Fibroblast of lung (primary cell): Measurements from ENCODE around the gene NUP214. TPM values are rescaled to one million over a fixed set of nuclear protein-coding genes. Genes with fewer than 3 reads are reported as not detected.

ENCODE experiments used
- DNase-seq, 2 donors: peaks; one replicate each; pipeline versions ENCODE4 v3.0.0 to v3.0.0-alpha.2; 2010; ENCODE audit warnings: low read depth in 2 of 2
- H2AFZ ChIP-seq: 2 replicates; pipeline ENCODE4 v1.5.1; 2012; ENCODE audit warnings: low read length, control low read depth, inconsistent platforms
- H3K27ac ChIP-seq: 2 replicates; pipeline ENCODE4 v1.5.1; 2011; ENCODE audit warnings: low read length, control low read depth; ENCODE audit not compliant: insufficient read depth
- H3K27me3 ChIP-seq: 2 replicates; pipeline ENCODE4 v1.5.1; 2011; ENCODE audit warnings: mild to moderate bottlenecking, low read length; ENCODE audit not compliant: control insufficient read depth, insufficient read depth
- H3K36me3 ChIP-seq: 2 replicates; pipeline ENCODE4 v1.5.1; 2011; ENCODE audit warnings: low read length; ENCODE audit not compliant: control insufficient read depth, insufficient read depth
- H3K4me1 ChIP-seq: 2 replicates; pipeline ENCODE4 v1.5.1; 2011; ENCODE audit warnings: low read length; ENCODE audit not compliant: control insufficient read depth, insufficient read depth; ENCODE audit errors: extremely low read depth
- H3K4me2 ChIP-seq: 2 replicates; pipeline ENCODE4 v1.5.1; 2011; ENCODE audit warnings: low read length, control low read depth; ENCODE audit not compliant: insufficient read depth; ENCODE audit errors: extremely low read depth
- H3K4me3 ChIP-seq, 4 experiments: fragments of 200-600 bp in 1 of 4; sonication (generic) in 1 of 4; replicated peaks in 1 of 4; 2 replicates each; pipeline ENCODE4 v1.5.1; 2011 to 2016; ENCODE audit warnings: low read length in 4 of 4, low read depth in 3 of 4, mild to moderate bottlenecking in 3 of 4, control low read depth in 2 of 4, inconsistent platforms in 1 of 4, mixed read lengths in 1 of 4; ENCODE audit not compliant: insufficient read depth in 1 of 4; ENCODE audit errors: control extremely low read depth in 1 of 4
- H3K79me2 ChIP-seq: 2 replicates; pipeline ENCODE4 v1.5.1; 2012; ENCODE audit warnings: mild to moderate bottlenecking, low read length, inconsistent platforms; ENCODE audit not compliant: control insufficient read depth, insufficient read depth
- H3K9ac ChIP-seq: 2 replicates; pipeline ENCODE4 v1.5.1; 2011; ENCODE audit warnings: mild to moderate bottlenecking, low read length, control low read depth; ENCODE audit not compliant: insufficient read depth
- H3K9me3 ChIP-seq: 2 replicates; pipeline ENCODE4 v1.5.1; 2012; ENCODE audit warnings: low read depth, low read length; ENCODE audit not compliant: control insufficient read depth, insufficient read depth
- H4K20me1 ChIP-seq: 2 replicates; pipeline ENCODE4 v1.5.1; 2011; ENCODE audit warnings: low read length; ENCODE audit not compliant: control insufficient read depth, insufficient read depth; ENCODE audit errors: extremely low read depth
- EZH2 ChIP-seq: IDR thresholded peaks from 2 replicates; pipeline ENCODE4 v1.5.1; 2012; ENCODE audit warnings: low read length, control low read depth, mild to moderate bottlenecking; ENCODE audit errors: missing control alignments
- polyA plus RNA-seq, 2 donors: library from polyadenylated mRNA; depleted of rRNA in 1 of 2; stranded (reverse) in 1 of 2; unstranded in 1 of 2; fragments of >200 nt; gene quantifications; 2 replicates each; pipeline ENCODE4 v1.2.1, GENCODE V29; 2011 to 2012; ENCODE audit warnings: missing spikeins in 1 of 2
- total RNA-seq: library from RNA; depleted of rRNA; stranded (reverse); fragments of >200 nt; gene quantifications from 2 replicates; pipeline ENCODE4 v1.2.1, GENCODE V29; 2014
- TF ChIP-seq, protein P1 (sequence below), 2 donors: IDR thresholded peaks in 1 of 2; conservative IDR thresholded peaks in 1 of 2; 1 replicate in 1 of 2; 2 replicates in 1 of 2; pipeline ENCODE4 v1.5.1; 2011 to 2012; ENCODE audit warnings: low read length in 2 of 2, control low read depth in 1 of 2, inconsistent platforms in 1 of 2, low read depth in 1 of 2, mild to moderate bottlenecking in 1 of 2

Gene NUP214
- total and polyA plus RNA-seq, 2 donors (not counting 1 experiment from before 2014, with no cell fraction given), result 5.0 to 12.2 TPM

DNA sequence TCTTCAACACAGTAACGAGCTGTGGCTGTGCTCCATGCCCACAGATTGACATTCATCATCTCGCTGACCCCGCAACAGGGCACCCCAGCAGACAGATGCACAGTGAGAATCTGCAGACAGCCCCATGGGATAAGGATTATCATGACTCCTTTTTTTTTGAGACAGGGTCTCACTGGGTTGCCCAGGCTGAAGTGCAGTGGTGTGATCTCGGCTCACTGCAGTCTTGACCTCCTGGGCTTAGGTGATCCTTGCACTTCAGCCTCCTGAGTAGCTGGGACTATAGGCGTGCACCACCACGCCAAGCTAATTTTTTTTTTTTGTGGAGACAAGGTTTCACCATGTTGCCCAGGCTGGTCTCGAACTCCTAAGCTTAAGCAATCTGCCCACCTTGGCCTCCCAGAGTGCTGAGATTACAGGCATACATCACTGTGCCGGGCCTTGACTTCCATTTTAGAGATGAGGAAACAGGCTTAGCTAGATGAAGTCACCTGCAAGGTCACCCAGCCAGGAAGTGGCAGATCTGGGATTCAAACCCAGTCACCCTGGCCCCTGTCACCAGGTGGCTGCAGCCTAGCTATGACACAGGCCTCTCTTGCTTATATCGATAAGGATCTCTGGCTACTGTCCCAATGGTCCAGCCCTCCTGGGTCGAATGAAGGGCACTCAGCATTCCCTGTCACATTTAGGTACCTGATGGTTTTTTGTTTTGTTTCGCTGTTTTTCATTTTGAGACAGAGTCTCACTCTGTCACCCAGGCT, 24.0 kb upstream of the NUP214 start:
- no peak overlapping the region for H3K4me3 ChIP-seq
- H3K4me2 ChIP-seq, result no peak overlapping the region
- H3K79me2 ChIP-seq, result no peaks in the 10 kb centered on the region
- no peaks in the 10 kb centered on the region for H3K36me3 ChIP-seq
- no peak overlapping the region for H3K27ac ChIP-seq
- no peaks in the 10 kb centered on the region for H4K20me1 ChIP-seq
- H3K9me3 ChIP-seq, result no peaks in the 10 kb centered on the region
- no peak overlapping the region for H2AFZ ChIP-seq
- TF ChIP-seq, protein P1, sequence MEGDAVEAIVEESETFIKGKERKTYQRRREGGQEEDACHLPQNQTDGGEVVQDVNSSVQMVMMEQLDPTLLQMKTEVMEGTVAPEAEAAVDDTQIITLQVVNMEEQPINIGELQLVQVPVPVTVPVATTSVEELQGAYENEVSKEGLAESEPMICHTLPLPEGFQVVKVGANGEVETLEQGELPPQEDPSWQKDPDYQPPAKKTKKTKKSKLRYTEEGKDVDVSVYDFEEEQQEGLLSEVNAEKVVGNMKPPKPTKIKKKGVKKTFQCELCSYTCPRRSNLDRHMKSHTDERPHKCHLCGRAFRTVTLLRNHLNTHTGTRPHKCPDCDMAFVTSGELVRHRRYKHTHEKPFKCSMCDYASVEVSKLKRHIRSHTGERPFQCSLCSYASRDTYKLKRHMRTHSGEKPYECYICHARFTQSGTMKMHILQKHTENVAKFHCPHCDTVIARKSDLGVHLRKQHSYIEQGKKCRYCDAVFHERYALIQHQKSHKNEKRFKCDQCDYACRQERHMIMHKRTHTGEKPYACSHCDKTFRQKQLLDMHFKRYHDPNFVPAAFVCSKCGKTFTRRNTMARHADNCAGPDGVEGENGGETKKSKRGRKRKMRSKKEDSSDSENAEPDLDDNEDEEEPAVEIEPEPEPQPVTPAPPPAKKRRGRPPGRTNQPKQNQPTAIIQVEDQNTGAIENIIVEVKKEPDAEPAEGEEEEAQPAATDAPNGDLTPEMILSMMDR (conservative IDR thresholded peaks at IDR 0.05 in 1 of 2, IDR thresholded peaks at IDR 0.05 in 1 of 2; ENCODE audit: low read depth in 1 of 2, low read length in 2 of 2), result no peak
- TF ChIP-seq EZH2, result no peak
- H3K9ac ChIP-seq, result no peak overlapping the region
- H3K4me1 ChIP-seq, result no peaks in the 10 kb centered on the region
- DNase-seq, result no peak
- H3K27me3 ChIP-seq, result peaks cover 22% of the 10 kb centered on the region

DNA sequence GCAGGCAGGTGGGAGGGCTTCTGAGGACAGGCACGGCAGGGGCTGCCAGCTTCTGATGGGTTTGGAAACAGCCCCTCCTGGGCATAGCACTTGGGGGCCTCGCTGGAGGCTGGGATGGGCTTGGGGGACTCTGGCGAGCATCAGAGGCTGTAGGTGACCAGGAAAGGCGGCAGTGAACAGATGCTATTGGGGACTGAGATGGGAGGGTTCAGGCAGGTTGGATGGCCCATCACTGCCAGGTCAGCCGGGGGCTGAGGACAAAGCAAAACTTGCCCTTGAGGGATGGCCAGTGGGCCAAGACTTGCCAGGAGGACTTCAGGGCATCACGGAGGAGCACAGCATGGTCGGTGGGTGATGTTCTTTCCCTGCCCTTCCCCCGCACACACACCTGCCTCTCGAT, 22.4 kb upstream of the NUP214 start:
- no peaks in the 10 kb centered on the region for H3K36me3 ChIP-seq
- no peaks in the 10 kb centered on the region for H4K20me1 ChIP-seq
- no peaks in the 10 kb centered on the region for H3K9me3 ChIP-seq
- H3K79me2 ChIP-seq, result no peaks in the 10 kb centered on the region
- H3K4me2 ChIP-seq, result no peak overlapping the region
- no peak overlapping the region for H2AFZ ChIP-seq
- H3K4me1 ChIP-seq, result no peaks in the 10 kb centered on the region
- no peak overlapping the region for H3K9ac ChIP-seq
- H3K27me3 ChIP-seq, result peaks cover 5% of the 10 kb centered on the region
- H3K4me3 ChIP-seq, result no peak overlapping the region
- H3K27ac ChIP-seq, result no peak overlapping the region
- no peak for DNase-seq
- TF ChIP-seq, protein P1 (conservative IDR thresholded peaks at IDR 0.05 in 1 of 2, IDR thresholded peaks at IDR 0.05 in 1 of 2; ENCODE audit: low read depth in 1 of 2, low read length in 2 of 2), result no peak
- no peak for TF ChIP-seq EZH2

DNA sequence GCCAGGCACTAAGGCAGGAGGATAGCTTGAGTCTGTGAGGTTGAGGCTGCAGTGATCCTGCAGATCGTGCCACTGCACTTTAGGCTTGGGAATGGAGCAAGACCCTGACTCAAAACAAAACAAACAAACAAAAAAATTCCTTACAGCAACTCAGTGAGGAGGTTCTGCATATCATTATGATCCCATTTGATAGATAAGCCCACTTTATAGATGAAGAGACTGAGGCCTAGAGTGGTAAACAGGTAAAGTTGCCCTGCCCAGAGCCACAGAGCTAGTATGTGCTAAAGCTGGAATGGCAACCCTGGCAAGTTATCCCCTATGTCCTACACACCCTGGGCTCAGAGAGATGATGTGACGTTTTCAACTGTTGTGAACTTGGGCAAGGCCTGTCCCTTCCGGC, 21.9 kb upstream of the NUP214 start:
- Histone ChIP-seq H3K4me1 (no peaks in the 10 kb centered on the region), H4K20me1 (no peaks in the 10 kb centered on the region), H2AFZ (no peak overlapping the region), H3K4me2 (no peak overlapping the region), H3K9me3 (no peaks in the 10 kb centered on the region), H3K4me3 (no peak overlapping the region), H3K79me2 (no peaks in the 10 kb centered on the region), H3K27ac (no peak overlapping the region), H3K27me3 (peaks cover 2% of the 10 kb centered on the region), H3K36me3 (no peaks in the 10 kb centered on the region), H3K9ac (no peak overlapping the region)
- DNase-seq, result no peak
- no peak for TF ChIP-seq EZH2
- TF ChIP-seq, protein P1 (conservative IDR thresholded peaks at IDR 0.05 in 1 of 2, IDR thresholded peaks at IDR 0.05 in 1 of 2; ENCODE audit: low read depth in 1 of 2, low read length in 2 of 2), result no peak
